ENCODE data around the gene USP31. TPM values are rescaled to one million over a fixed set of nuclear protein-coding genes. Genes with fewer than 3 reads are reported as not detected.

The USP31 gene
- total and polyA plus RNA-seq, 2 of the 8 experiments (the other 6 are each of a cell fraction or from before 2014, with no cell fraction given) = 6.7 to 19.0 TPM

DNA sequence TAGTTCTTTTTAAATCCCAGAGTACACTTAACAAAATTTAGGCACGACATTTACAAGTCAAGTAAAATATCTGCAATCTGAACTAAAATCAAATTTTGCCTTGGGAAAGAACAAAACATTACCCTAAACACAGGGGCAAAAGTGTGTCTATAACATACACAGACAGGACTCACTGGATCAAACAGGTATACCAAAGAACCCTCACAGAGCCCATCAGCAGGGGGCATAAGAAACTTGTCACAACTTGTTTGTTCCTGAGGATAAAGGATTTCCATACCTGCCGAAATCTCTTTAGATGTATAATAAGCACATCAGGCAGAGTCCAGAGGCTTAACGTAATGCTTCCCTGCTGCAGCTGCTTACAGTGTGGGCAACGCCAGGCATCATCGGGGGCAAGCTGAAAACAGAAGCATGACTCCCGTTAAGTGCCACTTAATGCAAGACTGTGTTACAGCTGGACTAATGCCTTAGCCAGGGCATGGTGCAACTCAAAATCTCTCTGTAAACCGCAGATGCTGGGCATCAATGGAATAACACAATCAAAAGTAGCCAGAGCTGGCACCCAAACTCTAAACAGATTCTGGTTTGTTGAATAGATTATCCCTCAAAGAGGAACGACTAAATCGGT lies 67.0 kb downstream of the USP31 start (continued):
- no peak for TF ChIP-seq RNF2 (IDR thresholded peaks at IDR 0.05; ENCODE audit: borderline replicate concordance, low read depth, low read length, missing control alignments, poor library complexity, severe bottlenecking)
